Testis (tissue), 2 donors: ENCODE results near the gene RNF186.

Source experiments
- CTCF ChIP-seq, 3 experiments: fragments of 450-650 bp in 2 of 3; fragments of 200-600 bp in 1 of 3; sonication (generic) in 1 of 3; IDR thresholded peaks; one replicate each; pipeline ENCODE4 v1.5.1; 2016 to 2019; ENCODE audit warnings: antibody characterized with exemption in 3 of 3, mild to moderate bottlenecking in 2 of 3, moderate library complexity in 1 of 3
- POLR2A ChIP-seq: fragments of 450-650 bp; IDR thresholded peaks from one replicate; pipeline ENCODE4 v1.6.1; 2017; ENCODE audit warnings: antibody characterized with exemption, mild to moderate bottlenecking, moderate library complexity

- no peak for TF ChIP-seq POLR2A
- no peak for TF ChIP-seq CTCF (IDR thresholded peaks at IDR 0.05)
Observed at GRCh38 chr1:19800076-19800804, 14.8 kb downstream of the RNF186 start.
